ENCODE data around the gene PCDHB4. TPM values are rescaled to one million over a fixed set of nuclear protein-coding genes. Genes with fewer than 3 reads are reported as not detected.

PCDHB4 gene
- total and polyA plus RNA-seq, 2 of the 8 experiments (the other 6 are each of a cell fraction or from before 2014, with no cell fraction given) = 1.3 to 1.5 TPM

GRCh38 chr5:141149812-141150211, 28.2 kb downstream of the PCDHB4 start, which contains the start of gene PCDHB6:
PCDHB6 (plus strand) TSS chr5:141150057; CDS start chr5:141150258, 201 bp downstream.
- H4K20me1 ChIP-seq (replicated peaks in 1 of 2; ENCODE audit: control insufficient read depth in 1 of 2, insufficient read depth in 2 of 2, low read length in 2 of 2) = no peaks in the 10 kb centered on the region
- no peaks in the 10 kb centered on the region for H3K23me2 ChIP-seq (ENCODE audit: low read depth, low read length)
- peaks cover 5 to 11% of the 10 kb centered on the region in 2 experiments; a peak in 2 of 4 replicates for H3K9me3 ChIP-seq (ENCODE audit: insufficient read depth in 2 of 2, low read depth in 1 of 2, low read length in 1 of 2)
- no peak within 1 kb of the TSS for H3K18ac ChIP-seq (ENCODE audit: extremely low read depth, low read length)
- ChIA-PET CTCF (ENCODE audit: partially characterized antibody) (interaction anchor here (0.9 to 1.9 kb wide), 13 partner anchors 9 to 267 kb away, joined by 3 to 9 read pairs (median 5); partner anchors contain the start of genes PCDHB10, PCDHB11, PCDHB12 and PCDHB2), POLR2A (ENCODE audit: partially characterized antibody) (interaction anchor here (0.8 kb wide), 1 partner anchor 14 kb away, joined by 3 read pairs; no protein-coding TSS in a partner anchor)
- no peak within 1 kb of the TSS for H2BK12ac ChIP-seq (ENCODE audit: low read depth, low read length)
- H3K4me1 ChIP-seq (replicated peaks in 1 of 4; ENCODE audit: control insufficient read depth in 3 of 4, insufficient read depth in 4 of 4, low read length in 3 of 4) = no peaks in the 10 kb centered on the region
- H3K27me3 ChIP-seq (replicated peaks in 1 of 4; ENCODE audit: control insufficient read depth in 3 of 4, extremely low read depth in 1 of 4, insufficient read depth in 3 of 4, low read length in 3 of 4) = no peaks in the 10 kb centered on the region
- no peaks in the 10 kb centered on the region for H3K79me1 ChIP-seq (ENCODE audit: low read depth, low read length)
- no peak within 1 kb of the TSS; the same call in 1 of the 2 replicates for H4K8ac ChIP-seq (ENCODE audit: extremely low read depth, insufficient read depth, low read length)
- TF ChIP-seq KDM4A (IDR thresholded peaks at IDR 0.05; ENCODE audit: low read depth, low read length, severe bottlenecking) = no peak
- peak in 2 of 3 experiments; percentile 39 to 44; a peak in 2 of 4 replicates for TF ChIP-seq CTCF (IDR thresholded peaks at IDR 0.05; ENCODE audit: control extremely low read depth in 1 of 3, insufficient read depth in 1 of 3, low read depth in 1 of 3, low read length in 3 of 3)
- no peak for TF ChIP-seq JUN (IDR thresholded peaks at IDR 0.05; ENCODE audit: low read depth, low read length)
- TF ChIP-seq CHD1 (IDR thresholded peaks at IDR 0.05; ENCODE audit: low read depth, low read length) = no peak
- peak; percentile 37 to 46; a peak in 3 of 4 replicates for TF ChIP-seq RAD21 (IDR thresholded peaks at IDR 0.05 in 1 of 2, conservative IDR thresholded peaks at IDR 0.05 in 1 of 2; ENCODE audit: low read depth in 2 of 2, low read length in 2 of 2)
- no peak for TF ChIP-seq MAFK (IDR thresholded peaks at IDR 0.05; ENCODE audit: low read depth, low read length)
- no peak for TF ChIP-seq EP300 (IDR thresholded peaks at IDR 0.05; ENCODE audit: borderline replicate concordance in 1 of 2, low read depth in 2 of 2, low read length in 2 of 2)
- no peak within 1 kb of the TSS for H3K4me2 ChIP-seq (ENCODE audit: insufficient read depth in 1 of 2, low read depth in 2 of 2, low read length in 2 of 2)
- WGBS, 2 experiments (ENCODE audit: extremely low coverage in 1 of 2, insufficient coverage in 1 of 2, insufficient read length in 1 of 2, insufficient replicate concordance in 2 of 2, low coverage in 1 of 2, low lambda C conversion rate in 2 of 2, missing lambda C conversion rate in 1 of 2) = 76% methylated on average over 18 of the region's 18 CpGs; no CpG with 5 or more reads in 1 of the 2 experiments
- DNase-seq (ENCODE audit: low read depth in 1 of 2, low spot score in 2 of 2) (peak in 1 of 2 experiments; percentile 60), FAIRE-seq (no peak)
- no peak within 1 kb of the TSS for H3K27ac ChIP-seq (ENCODE audit: low read depth, low read length)
- no peak within 1 kb of the TSS for H2AK5ac ChIP-seq (ENCODE audit: low read depth, low read length)
- H4K5ac ChIP-seq (ENCODE audit: insufficient read length, low read depth, low read length) = no peak within 1 kb of the TSS
- no peak within 1 kb of the TSS for H3K9ac ChIP-seq (replicated peaks in 1 of 4; ENCODE audit: extremely low read depth in 1 of 4, low read depth in 3 of 4, low read length in 3 of 4)
- no peak within 1 kb of the TSS for H3K4me3 ChIP-seq (ENCODE audit: extremely low read depth in 1 of 4, insufficient read depth in 2 of 4, low read depth in 3 of 4, low read length in 4 of 4)
- H2BK20ac ChIP-seq (ENCODE audit: low read length) = no peak within 1 kb of the TSS
- no peak within 1 kb of the TSS for H3K23ac ChIP-seq (ENCODE audit: insufficient read length)
- H3K56ac ChIP-seq (replicated peaks; ENCODE audit: insufficient read length, low read depth, low read length) = no peak within 1 kb of the TSS
- no peak within 1 kb of the TSS for H4K91ac ChIP-seq (replicated peaks; ENCODE audit: insufficient read length, low read length)
- no peak within 1 kb of the TSS for H3K14ac ChIP-seq (ENCODE audit: insufficient read length)
- no peak within 1 kb of the TSS for H3K4ac ChIP-seq (replicated peaks; ENCODE audit: insufficient read length, low read depth, low read length)
- no peak within 1 kb of the TSS for H2BK120ac ChIP-seq (replicated peaks; ENCODE audit: low read depth, low read length)
- no peak within 1 kb of the TSS for H2AFZ ChIP-seq (ENCODE audit: low read length)
- H3K36me3 ChIP-seq (ENCODE audit: control insufficient read depth in 2 of 4, insufficient read depth in 4 of 4, low read length in 3 of 4) = no peaks in the 10 kb centered on the region
- H2BK15ac ChIP-seq (ENCODE audit: low read length) = no peak within 1 kb of the TSS
- no peaks in the 10 kb centered on the region for H3K79me2 ChIP-seq (ENCODE audit: control insufficient read depth in 1 of 2, insufficient read depth in 2 of 2, low read length in 2 of 2)
- H2BK5ac ChIP-seq (ENCODE audit: low read depth, low read length) = no peak within 1 kb of the TSS

All from H1 (cell line).